H1 (cell line): Measurements from ENCODE around the gene IRF4. TPM values are rescaled to one million over a fixed set of nuclear protein-coding genes. Genes with fewer than 3 reads are reported as not detected.

Experiments used
- CTCF ChIA-PET: fragments of 300-600 bp; sonication (Branson Sonifier 250); formaldehyde crosslinking; loops from one replicate; lab custom pipeline; 2021; ENCODE audit not compliant: partially characterized antibody; lab: Charles Lee
- POLR2A ChIA-PET: fragments of 300-600 bp; sonication (Branson Sonifier 250); formaldehyde crosslinking; loops from one replicate; lab custom pipeline; 2021; ENCODE audit warnings: inconsistent platforms; ENCODE audit not compliant: partially characterized antibody; lab: Charles Lee
- DNase-seq, 2 experiments: peaks; one replicate each; pipeline versions ENCODE4 v3.0.0 to v3.0.0-alpha.2; 2010 to 2022; ENCODE audit warnings: low spot score in 2 of 2, low read depth in 1 of 2, mixed read lengths in 1 of 2
- FAIRE-seq: peaks from 2 replicates; lab custom pipeline; 2011; peaks lifted over from hg19 to GRCh38; lab: Jason Lieb, UNC
- H2AFZ ChIP-seq: 2 replicates; pipeline ENCODE4 v1.8.1; 2012; ENCODE audit warnings: low read length, inconsistent platforms
- H2AK5ac ChIP-seq: 2 replicates; pipeline ENCODE4 v1.6.1; 2013; ENCODE audit warnings: low read depth, low read length
- H2BK120ac ChIP-seq: replicated peaks from 2 replicates; pipeline ENCODE3; 2013; ENCODE audit warnings: low read depth, low read length, inconsistent platforms
- H2BK12ac ChIP-seq: 2 replicates; pipeline ENCODE4 v1.6.1; 2013; ENCODE audit warnings: low read depth, low read length
- H2BK15ac ChIP-seq: 2 replicates; pipeline ENCODE4 v1.6.1; 2013; ENCODE audit warnings: low read length
- H2BK20ac ChIP-seq: 2 replicates; pipeline ENCODE4 v1.6.1; 2013; ENCODE audit warnings: low read length
- H2BK5ac ChIP-seq: 2 replicates; pipeline ENCODE4 v1.6.1; 2013; ENCODE audit warnings: low read depth, low read length
- H3K14ac ChIP-seq: 2 replicates; pipeline ENCODE4 v1.6.1; 2013; ENCODE audit warnings: inconsistent platforms; ENCODE audit not compliant: insufficient read length
- H3K18ac ChIP-seq: 2 replicates; pipeline ENCODE4 v1.6.1; 2013; ENCODE audit warnings: low read length; ENCODE audit errors: extremely low read depth
- H3K23ac ChIP-seq: 2 replicates; pipeline ENCODE4 v1.6.1; 2013; ENCODE audit warnings: inconsistent platforms; ENCODE audit not compliant: insufficient read length
- H3K23me2 ChIP-seq: 2 replicates; pipeline ENCODE4 v1.6.1; 2013; ENCODE audit warnings: low read depth, low read length
- H3K27ac ChIP-seq: 2 replicates; pipeline ENCODE4 v1.6.1; 2011; ENCODE audit warnings: low read depth, low read length, inconsistent platforms
- H3K27me3 ChIP-seq, 4 experiments: replicated peaks in 1 of 4; 1 replicate in 1 of 4; 2 replicates in 3 of 4; pipeline versions ENCODE4 v1.6.1 to v1.8.1; 2011 to 2013; ENCODE audit warnings: low read length in 3 of 4, mild to moderate bottlenecking in 3 of 4, inconsistent platforms in 2 of 4, mixed read lengths in 2 of 4, moderate library complexity in 1 of 4; ENCODE audit not compliant: control insufficient read depth in 3 of 4, insufficient read depth in 3 of 4; ENCODE audit errors: extremely low read depth in 1 of 4
- H3K36me3 ChIP-seq, 4 experiments: 2 replicates each; pipeline versions ENCODE4 v1.6.1 to v1.8.1; 2011 to 2013; ENCODE audit warnings: mild to moderate bottlenecking in 4 of 4, low read length in 3 of 4, moderate library complexity in 2 of 4, control low read depth in 1 of 4, inconsistent platforms in 1 of 4; ENCODE audit not compliant: insufficient read depth in 4 of 4, control insufficient read depth in 2 of 4
- H3K4ac ChIP-seq: replicated peaks from 2 replicates; pipeline ENCODE3; 2013; ENCODE audit warnings: low read length, low read depth, mixed read lengths, inconsistent platforms; ENCODE audit not compliant: insufficient read length
- H3K4me1 ChIP-seq, 4 experiments: replicated peaks in 1 of 4; 1 replicate in 1 of 4; 2 replicates in 3 of 4; pipeline versions ENCODE4 v1.6.1 to v1.8.1; 2011 to 2013; ENCODE audit warnings: low read length in 3 of 4, inconsistent platforms in 2 of 4, mixed read lengths in 1 of 4; ENCODE audit not compliant: insufficient read depth in 4 of 4, control insufficient read depth in 3 of 4
- H3K4me2 ChIP-seq, 2 experiments: 2 replicates each; pipeline versions ENCODE4 v1.6.1 to v1.8.1; 2011 to 2013; ENCODE audit warnings: low read depth in 2 of 2, low read length in 2 of 2, control low read depth in 1 of 2, inconsistent platforms in 1 of 2, mild to moderate bottlenecking in 1 of 2; ENCODE audit not compliant: insufficient read depth in 1 of 2
- H3K4me3 ChIP-seq, 4 experiments: fragments of 200-600, 300-600 bp in 1 of 4; sonication (generic), shearing (Covaris generic), sonication (Bioruptor Twin) in 1 of 4; 2 replicates each; pipeline versions ENCODE4 v1.5.1 to v1.8.1; 2011 to 2016; ENCODE audit warnings: low read length in 4 of 4, low read depth in 3 of 4, control low read depth in 2 of 4, inconsistent platforms in 2 of 4, mild to moderate bottlenecking in 2 of 4, mixed read lengths in 1 of 4, moderate library complexity in 1 of 4; ENCODE audit not compliant: insufficient read depth in 2 of 4; ENCODE audit errors: extremely low read depth in 1 of 4
- H3K56ac ChIP-seq: replicated peaks from 2 replicates; pipeline ENCODE3; 2013; ENCODE audit warnings: low read depth, mild to moderate bottlenecking, mixed read lengths, low read length, inconsistent platforms; ENCODE audit not compliant: insufficient read length
- H3K79me1 ChIP-seq: 2 replicates; pipeline ENCODE4 v1.6.1; 2013; ENCODE audit warnings: low read depth, low read length, control low read depth
- H3K79me2 ChIP-seq, 2 experiments: 2 replicates each; pipeline versions ENCODE4 v1.6.1 to v1.8.1; 2012 to 2013; ENCODE audit warnings: low read length in 2 of 2, mild to moderate bottlenecking in 2 of 2, inconsistent platforms in 1 of 2; ENCODE audit not compliant: insufficient read depth in 2 of 2, control insufficient read depth in 1 of 2
- H3K9ac ChIP-seq, 4 experiments: replicated peaks in 1 of 4; 1 replicate in 1 of 4; 2 replicates in 3 of 4; pipeline versions ENCODE4 v1.6.1 to v1.8.1; 2011 to 2013; ENCODE audit warnings: low read depth in 3 of 4, low read length in 3 of 4, control low read depth in 2 of 4, mild to moderate bottlenecking in 2 of 4, moderate library complexity in 2 of 4, inconsistent platforms in 1 of 4; ENCODE audit errors: extremely low read depth in 1 of 4
- H3K9me3 ChIP-seq, 2 experiments: 2 replicates each; pipeline versions ENCODE4 v1.6.1 to v1.8.1; 2012 to 2013; ENCODE audit warnings: mild to moderate bottlenecking in 2 of 2, moderate library complexity in 2 of 2, control low read depth in 1 of 2, inconsistent platforms in 1 of 2, low read depth in 1 of 2, low read length in 1 of 2, mixed read lengths in 1 of 2; ENCODE audit not compliant: insufficient read depth in 2 of 2
- H4K20me1 ChIP-seq, 2 experiments: replicated peaks in 1 of 2; 2 replicates each; pipeline versions ENCODE3 to v1.8.1; 2011 to 2013; ENCODE audit warnings: inconsistent platforms in 2 of 2, low read length in 2 of 2, mild to moderate bottlenecking in 1 of 2; ENCODE audit not compliant: insufficient read depth in 2 of 2, control insufficient read depth in 1 of 2
- H4K5ac ChIP-seq: 2 replicates; pipeline ENCODE4 v1.6.1; 2013; ENCODE audit warnings: low read length, low read depth, mixed read lengths, inconsistent platforms; ENCODE audit not compliant: insufficient read length
- H4K8ac ChIP-seq: 2 replicates; pipeline ENCODE4 v1.8.0; 2013; ENCODE audit warnings: mild to moderate bottlenecking, moderate library complexity, low read length, inconsistent platforms; ENCODE audit not compliant: insufficient read depth; ENCODE audit errors: extremely low read depth
- H4K91ac ChIP-seq: replicated peaks from 2 replicates; pipeline ENCODE3; 2013; ENCODE audit warnings: low read length, mixed read lengths, inconsistent platforms; ENCODE audit not compliant: insufficient read length
- ASH2L ChIP-seq: fragments of 200-600, 300-600 bp; sonication (generic); IDR thresholded peaks from one replicate; pipeline ENCODE4 v1.7.1; 2017; ENCODE audit warnings: low read length
- CHD1 ChIP-seq: IDR thresholded peaks from 2 replicates; pipeline ENCODE4 v1.6.1; 2012; ENCODE audit warnings: low read depth, low read length, improper control_type of control experiment
- CHD2 ChIP-seq: IDR thresholded peaks from 2 replicates; pipeline ENCODE4 v1.6.1; 2012; ENCODE audit warnings: low read length, improper control_type of control experiment
- CTBP2 ChIP-seq: IDR thresholded peaks from 2 replicates; pipeline ENCODE4 v1.7.0; 2011; ENCODE audit warnings: borderline replicate concordance, mild to moderate bottlenecking, moderate library complexity, mixed read lengths, low read length; ENCODE audit not compliant: insufficient read depth, insufficient read length
- PHF8 ChIP-seq: fragments of 200-600 bp; sonication (generic); conservative IDR thresholded peaks from 2 replicates; pipeline ENCODE4 v1.7.1; 2012; ENCODE audit warnings: low read depth, mild to moderate bottlenecking, inconsistent platforms, low read length, moderate library complexity
- POLR2AphosphoS5 ChIP-seq: IDR thresholded peaks from 2 replicates; pipeline ENCODE4 v1.6.1; 2011; ENCODE audit warnings: low read depth, low read length
- POU5F1 ChIP-seq: IDR thresholded peaks from 2 replicates; pipeline ENCODE4 v1.6.1; 2011; ENCODE audit warnings: low read depth, mild to moderate bottlenecking, low read length, moderate library complexity
- SIRT6 ChIP-seq: IDR thresholded peaks from one replicate; pipeline ENCODE4 v1.7.1; 2012; ENCODE audit warnings: low read length, inconsistent platforms
- SIX5 ChIP-seq: IDR thresholded peaks from 2 replicates; pipeline ENCODE4 v1.6.1; 2011; ENCODE audit warnings: mild to moderate bottlenecking, low read depth, low read length
- ZNF274 ChIP-seq: IDR thresholded peaks from 2 replicates; pipeline ENCODE4 v1.7.0; 2012; ENCODE audit warnings: low read length, borderline replicate concordance; ENCODE audit errors: extremely low read depth
- WGBS, 2 experiments: shearing (Covaris generic) in 1 of 2; methylation state at CpG; one replicate each; pipeline versions ENCODE4 v1.1.6 to v1.1.7; 2013 to 2015; ENCODE audit warnings: low lambda C conversion rate in 2 of 2, mixed read lengths in 2 of 2, inconsistent platforms in 1 of 2, low coverage in 1 of 2, missing lambda C conversion rate in 1 of 2; ENCODE audit not compliant: insufficient replicate concordance in 2 of 2, insufficient coverage in 1 of 2, insufficient read length in 1 of 2; ENCODE audit errors: extremely low coverage in 1 of 2, missing lambda C conversion rate in 1 of 2; 5-methylcytosine and 5-hydroxymethylcytosine counted together
- polyA plus RNA-seq, 7 experiments: library from polyadenylated mRNA; depleted of rRNA in 3 of 7; stranded (reverse) in 5 of 7; unstranded in 2 of 7; fragments of >200 nt in 5 of 7; fragments of 200-250 nt in 2 of 7; gene quantifications; 1 replicate in 5 of 7; 2 replicates in 1 of 7; 4 replicates in 1 of 7; pipeline versions ENCODE4 v1.2.1 to v1.2.3, GENCODE V29; 2011 to 2013; ENCODE audit warnings: missing spikeins in 2 of 7, mixed read lengths in 2 of 7
- total RNA-seq: library from RNA; stranded (reverse); fragmentation: NEBNext Ultra II Directional; extraction: Animal tissue kit (Norgen Biotek cat#: 25700); gene quantifications from 2 replicates; pipeline ENCODE4 v1.2.1, GENCODE V29; 2021
- TF ChIP-seq, protein P1 (sequence below): IDR thresholded peaks from 2 replicates; pipeline ENCODE4 v1.6.1; 2012; ENCODE audit warnings: low read length, inconsistent platforms
- TF ChIP-seq, protein P2 (sequence below): IDR thresholded peaks from 2 replicates; pipeline ENCODE4 v1.6.1; 2011; ENCODE audit warnings: low read depth, mild to moderate bottlenecking, low read length; ENCODE audit not compliant: insufficient read depth

The IRF4 gene
- total and polyA plus RNA-seq, 2 of the 8 experiments (the other 6 are each of a cell fraction or from before 2014, with no cell fraction given) = 0.77 to 2.1 TPM

DNA sequence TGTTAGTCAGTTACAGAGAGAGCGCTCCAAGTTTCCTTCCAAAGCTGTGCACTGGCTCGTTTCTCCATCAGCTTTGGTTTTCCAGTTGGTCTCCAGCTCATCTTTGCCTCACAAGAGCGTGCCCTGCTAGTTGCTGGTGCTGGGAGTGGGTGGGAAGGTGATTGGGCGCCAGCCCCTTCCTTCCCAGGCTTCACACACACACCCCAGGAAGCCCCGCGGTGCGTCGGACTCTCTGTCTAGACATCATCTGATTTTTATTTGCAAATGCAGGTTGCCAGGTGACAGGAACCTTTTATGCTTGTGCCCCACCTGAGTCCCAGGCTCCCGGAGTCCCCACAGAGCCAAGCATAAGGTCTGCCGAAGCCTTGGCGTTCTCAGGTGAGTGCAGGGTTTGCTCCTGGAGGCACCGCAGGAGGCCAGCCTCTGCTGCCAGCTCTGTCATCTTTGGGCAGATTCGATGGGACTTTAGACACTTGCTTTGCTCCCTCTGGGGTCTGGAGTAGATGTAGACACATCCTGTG is 7.1 kb downstream of the IRF4 start:
- Histone ChIP-seq H3K56ac (no peak overlapping the region), H3K27ac (no peak overlapping the region), H3K4me2 (no peak overlapping the region), H3K18ac (no peak overlapping the region), H4K20me1 (peaks cover 0 to 9% of the 10 kb centered on the region in 2 experiments), H2AK5ac (no peak overlapping the region), H3K23me2 (no peaks in the 10 kb centered on the region; the same call in 1 of the 2 replicates), H3K4me3 (no peak overlapping the region), H3K9ac (no peak overlapping the region; a peak in 1 of 7 replicates), H2BK12ac (no peak overlapping the region), H3K27me3 (peaks cover 13 to 22% (median 16%) of the 10 kb centered on the region in 4 experiments), H2AFZ (no peak overlapping the region), H2BK5ac (no peak overlapping the region), H2BK20ac (no peak overlapping the region), H3K79me1 (no peaks in the 10 kb centered on the region), H3K79me2 (no peaks in the 10 kb centered on the region), H2BK120ac (no peak overlapping the region), H3K4ac (no peak overlapping the region), H3K36me3 (peaks cover 0 to under 1% (median 0%) of the 10 kb centered on the region in 4 experiments; a peak in 1 of 8 replicates), H3K4me1 (peaks cover 0 to 6% (median 2%) of the 10 kb centered on the region in 4 experiments; a peak in 2 of 7 replicates), H4K5ac (no peak overlapping the region), H3K9me3 (no peaks in the 10 kb centered on the region), H3K23ac (no peak overlapping the region), H4K91ac (no peak overlapping the region), H3K14ac (no peak overlapping the region), H4K8ac (no peak overlapping the region), H2BK15ac (no peak overlapping the region)
- CTCF ChIA-PET = interaction anchor here (1.0 to 2.1 kb wide), 6 partner anchors 10 to 215 kb away, joined by 3 to 10 read pairs (median 5); no protein-coding TSS in a partner anchor
- whole genome bisulfite sequencing, 2 experiments = 91% methylated on average over 13 of the region's 13 CpGs; no CpG with 5 or more reads in 1 of the 2 experiments
- POLR2A ChIA-PET = no interaction called here
- DNase-seq = no peak
- FAIRE-seq = no peak
- TF ChIP-seq CHD1 (no peak), ASH2L (no peak), CTBP2 (no peak), ZNF274 (no peak), SIRT6 (no peak), CHD2 (no peak), PHF8 (no peak), SIX5 (no peak), POU5F1 (no peak), POLR2AphosphoS5 (no peak)
- TF ChIP-seq, protein P1, sequence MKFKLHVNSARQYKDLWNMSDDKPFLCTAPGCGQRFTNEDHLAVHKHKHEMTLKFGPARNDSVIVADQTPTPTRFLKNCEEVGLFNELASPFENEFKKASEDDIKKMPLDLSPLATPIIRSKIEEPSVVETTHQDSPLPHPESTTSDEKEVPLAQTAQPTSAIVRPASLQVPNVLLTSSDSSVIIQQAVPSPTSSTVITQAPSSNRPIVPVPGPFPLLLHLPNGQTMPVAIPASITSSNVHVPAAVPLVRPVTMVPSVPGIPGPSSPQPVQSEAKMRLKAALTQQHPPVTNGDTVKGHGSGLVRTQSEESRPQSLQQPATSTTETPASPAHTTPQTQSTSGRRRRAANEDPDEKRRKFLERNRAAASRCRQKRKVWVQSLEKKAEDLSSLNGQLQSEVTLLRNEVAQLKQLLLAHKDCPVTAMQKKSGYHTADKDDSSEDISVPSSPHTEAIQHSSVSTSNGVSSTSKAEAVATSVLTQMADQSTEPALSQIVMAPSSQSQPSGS = no peak
- TF ChIP-seq, protein P2, sequence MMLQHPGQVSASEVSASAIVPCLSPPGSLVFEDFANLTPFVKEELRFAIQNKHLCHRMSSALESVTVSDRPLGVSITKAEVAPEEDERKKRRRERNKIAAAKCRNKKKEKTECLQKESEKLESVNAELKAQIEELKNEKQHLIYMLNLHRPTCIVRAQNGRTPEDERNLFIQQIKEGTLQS = no peak
